ENCODE results near the gene ALS2.

- TF ChIP-seq CTCF (IDR thresholded peaks at IDR 0.05) (no peak), POLR2AphosphoS5 (IDR thresholded peaks at IDR 0.05) (no peak), EP300 (IDR thresholded peaks at IDR 0.05) (no peak)
These were observed 106.4 kb downstream of the ALS2 start for GRCh38 chr2:201674298-201674697.

Measured in suprapubic skin (tissue), 4 donors.